IPS-NIHi11 (cell line): ENCODE results near the gene TOP3B.
"Not testable (repeated sequence)": the region's sequence is repeated elsewhere in the genome, so short reads cannot be mapped to it uniquely, and the experiment has no call there.

Source experiments
- DNase-seq: peaks from one replicate; pipeline ENCODE4 v3.0.0; 2012; ENCODE audit warnings: mixed read lengths, low spot score

Gene TOP3B

DNA sequence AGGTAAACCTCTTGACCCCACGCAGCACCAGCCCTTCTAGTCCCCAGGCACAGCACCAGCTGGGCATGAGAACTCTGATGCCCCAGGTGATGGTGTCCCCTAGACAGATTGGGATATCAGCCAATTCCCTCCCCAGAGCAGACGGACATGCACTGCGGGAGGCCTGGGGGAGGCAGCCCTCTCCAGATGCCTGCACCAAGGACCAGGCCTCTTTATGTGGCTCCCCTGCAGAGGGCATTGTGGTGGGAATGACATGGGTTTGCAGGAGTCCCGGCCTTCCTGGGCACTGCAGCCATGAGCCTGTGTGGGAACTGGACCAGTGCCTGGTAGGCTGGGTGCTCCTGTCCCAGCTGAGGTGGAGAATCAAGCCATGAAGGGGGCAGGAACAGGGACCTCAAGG is 55.9 kb downstream of the TOP3B start:
- no peak for DNase-seq

DNA sequence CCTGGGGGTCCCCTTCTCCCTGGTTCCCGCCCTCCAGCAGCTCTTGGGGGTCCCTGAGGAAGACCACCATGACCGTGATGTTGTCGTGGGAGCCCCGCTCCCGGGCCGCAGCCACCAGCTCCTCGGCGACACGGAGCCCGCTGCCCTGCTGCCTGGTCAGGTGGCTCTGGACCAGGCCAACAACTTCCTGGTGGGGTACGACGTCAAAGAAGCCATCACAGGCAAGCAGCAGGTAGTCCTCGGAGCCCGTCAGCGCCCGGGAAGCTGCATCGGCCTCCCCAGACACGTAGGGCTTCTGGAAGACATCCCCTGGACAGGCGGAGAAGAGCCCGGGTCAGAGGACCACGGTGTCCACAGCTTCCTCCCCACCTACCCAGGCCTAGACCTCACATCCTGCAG is 59.4 kb downstream of the TOP3B start:
- no peak for DNase-seq

DNA sequence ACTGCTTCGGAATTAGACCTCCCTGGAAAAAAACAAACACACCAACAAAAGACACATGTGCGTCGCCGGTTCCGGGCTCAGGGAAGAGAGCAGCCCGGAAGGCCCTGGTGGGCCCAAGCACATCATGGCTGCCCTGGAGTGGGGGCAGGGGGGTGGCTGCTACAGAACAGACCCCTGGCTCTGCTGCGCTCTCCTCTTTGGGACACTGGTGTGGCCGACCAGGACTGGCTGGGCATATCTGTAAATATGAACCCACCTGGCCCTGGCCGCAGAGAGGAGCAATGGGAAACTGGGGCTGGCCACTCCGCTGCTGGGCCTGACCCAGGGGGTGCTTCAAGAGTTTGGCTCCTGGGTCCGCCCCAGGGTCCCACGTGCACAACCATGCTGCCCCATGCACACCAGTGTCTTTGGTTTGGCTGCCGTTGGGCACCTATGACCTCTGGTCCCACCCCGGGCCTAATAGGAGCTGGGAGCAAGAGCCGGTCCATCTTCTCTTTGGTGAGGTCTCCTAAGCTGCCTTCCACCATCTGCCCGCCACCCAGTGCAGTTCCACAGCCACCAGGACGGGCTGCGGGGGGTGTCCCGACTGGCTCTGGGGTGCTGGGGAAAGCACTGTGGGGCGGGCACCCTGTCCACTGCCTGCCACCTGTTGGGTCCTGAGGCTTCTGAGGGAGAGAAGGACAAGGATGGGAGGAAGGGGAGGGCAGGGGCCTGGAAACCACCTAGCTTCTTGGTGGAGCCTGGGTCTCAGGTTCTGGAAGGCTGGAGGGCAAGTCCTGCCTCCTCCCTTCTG is 60.0 kb downstream of the TOP3B start:
- DNase-seq: no peak

DNA sequence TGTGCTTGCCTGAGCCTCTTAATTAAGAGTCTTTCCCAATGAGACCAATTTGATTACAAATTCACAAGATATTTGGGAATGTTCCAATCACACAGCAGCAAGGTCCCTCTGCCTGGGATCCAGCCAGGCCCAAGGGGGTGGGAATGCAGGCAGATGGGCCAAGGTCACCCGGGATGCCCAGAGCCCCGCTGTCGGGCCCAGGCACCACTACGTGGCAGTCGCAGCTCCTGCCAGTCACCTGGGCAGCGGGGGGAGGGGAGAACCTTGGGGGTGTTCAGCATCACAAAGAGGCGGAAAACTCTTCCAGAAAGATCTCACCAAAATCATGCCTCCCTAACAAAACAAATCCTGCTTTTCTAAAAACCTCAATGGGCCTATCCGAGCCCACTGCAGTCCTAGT is 60.9 kb downstream of the TOP3B start:
- DNase-seq: peak; percentile 61

DNA sequence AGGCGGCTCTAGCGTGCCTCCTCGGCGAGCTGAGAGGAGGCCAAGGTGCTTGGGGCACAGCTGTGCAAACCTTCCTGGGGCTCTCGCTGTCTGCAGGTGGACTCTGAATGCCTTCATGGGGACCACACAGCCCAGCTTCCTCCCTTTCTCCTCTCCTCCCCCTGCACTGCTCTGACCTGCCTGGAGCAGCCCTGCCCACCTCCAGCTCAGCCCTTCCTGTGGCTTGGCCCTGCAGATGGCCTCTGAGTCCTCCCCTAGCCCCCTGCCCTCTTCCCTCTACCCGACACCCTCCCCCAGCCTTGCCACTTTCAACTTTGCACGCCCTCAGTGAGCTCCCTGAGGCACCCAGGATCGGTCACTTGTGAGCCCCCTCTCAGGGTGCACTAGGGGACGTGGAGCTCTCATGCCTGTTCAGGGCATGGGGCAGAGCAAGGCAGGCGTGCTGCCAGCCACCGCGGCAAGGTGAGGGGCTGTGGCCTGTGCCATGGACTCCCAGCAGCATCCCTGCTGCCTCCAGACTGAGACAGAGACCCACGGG is 61.3 kb downstream of the TOP3B start:
- no peak for DNase-seq

DNA sequence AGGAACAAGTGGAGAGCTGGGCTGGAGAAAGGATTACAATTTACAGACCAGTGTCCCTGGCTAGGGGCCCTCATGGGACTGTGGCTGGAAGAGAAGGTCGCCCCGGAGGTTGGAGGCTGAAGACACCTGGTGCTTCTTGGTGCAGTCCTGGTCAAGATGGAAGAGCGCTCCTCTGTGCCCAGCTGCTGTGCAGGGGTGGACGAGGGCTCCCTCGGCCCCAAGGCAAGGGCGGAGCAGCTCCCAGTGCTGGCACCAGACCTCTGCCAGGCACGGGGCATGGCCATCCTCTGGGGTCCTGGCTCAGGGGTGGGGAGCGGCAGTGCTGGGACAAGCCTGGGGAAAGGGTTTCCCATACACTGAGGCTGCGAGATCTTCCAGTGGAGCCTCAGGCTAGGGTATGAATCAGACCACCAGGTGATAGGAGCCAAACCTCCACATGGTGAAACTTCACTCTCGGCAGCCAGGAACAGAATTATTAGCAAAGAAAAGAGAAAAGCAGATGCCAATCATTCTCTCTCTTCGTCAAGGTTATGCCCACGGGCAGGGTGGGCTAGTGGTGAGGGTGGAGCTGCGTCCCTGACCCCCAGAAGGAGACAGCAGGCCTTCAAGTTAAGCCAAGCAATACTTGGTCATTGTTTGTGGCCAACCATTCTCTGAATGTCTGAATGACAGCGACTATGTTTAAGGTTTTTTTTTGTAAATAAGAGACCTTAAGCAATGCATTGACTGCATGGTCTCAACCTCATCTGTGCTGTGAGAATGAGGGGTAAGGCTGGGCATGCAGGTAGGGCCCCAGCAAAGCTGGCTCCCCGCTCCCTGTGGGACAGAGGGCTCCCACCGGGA is 62.0 kb downstream of the TOP3B start:
- no peak for DNase-seq

DNA sequence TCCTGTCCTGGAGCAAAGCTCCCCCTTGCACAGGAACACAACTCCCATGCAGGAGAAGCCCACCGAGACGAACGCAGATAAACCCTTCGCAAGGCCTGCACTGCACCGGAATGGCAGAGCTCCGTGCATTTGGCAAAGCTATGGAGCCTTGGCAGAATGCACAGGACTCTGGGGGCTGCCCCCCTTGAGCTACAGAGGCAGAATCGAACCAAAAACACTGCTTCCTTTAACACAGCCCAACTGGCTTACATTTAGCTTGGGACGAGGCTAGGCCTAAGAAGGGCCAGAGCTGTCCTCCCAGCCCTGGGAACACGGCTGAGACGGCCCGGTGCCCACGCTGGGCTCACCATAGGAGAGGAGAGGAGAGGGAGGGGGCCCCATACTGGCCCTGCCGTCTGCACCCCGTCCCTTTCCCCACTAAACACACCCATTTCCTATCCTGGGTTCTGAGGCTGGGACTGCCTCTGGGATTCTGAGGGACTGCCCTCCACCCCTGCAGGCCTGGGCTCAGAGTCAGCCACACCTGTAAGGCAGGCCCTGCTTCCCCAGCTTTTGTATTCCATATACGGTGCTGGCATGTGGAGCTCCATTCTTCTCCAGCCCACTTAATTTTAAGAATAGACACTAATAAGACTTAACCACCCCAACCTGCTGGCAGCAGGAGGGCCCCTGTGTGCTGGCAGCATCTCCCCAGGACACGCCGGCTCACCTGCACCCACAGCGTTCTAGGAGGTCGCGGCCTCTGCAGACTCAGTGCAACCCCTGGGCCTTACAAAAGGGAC is 62.9 kb downstream of the TOP3B start:
- DNase-seq: peak; percentile 61

DNA sequence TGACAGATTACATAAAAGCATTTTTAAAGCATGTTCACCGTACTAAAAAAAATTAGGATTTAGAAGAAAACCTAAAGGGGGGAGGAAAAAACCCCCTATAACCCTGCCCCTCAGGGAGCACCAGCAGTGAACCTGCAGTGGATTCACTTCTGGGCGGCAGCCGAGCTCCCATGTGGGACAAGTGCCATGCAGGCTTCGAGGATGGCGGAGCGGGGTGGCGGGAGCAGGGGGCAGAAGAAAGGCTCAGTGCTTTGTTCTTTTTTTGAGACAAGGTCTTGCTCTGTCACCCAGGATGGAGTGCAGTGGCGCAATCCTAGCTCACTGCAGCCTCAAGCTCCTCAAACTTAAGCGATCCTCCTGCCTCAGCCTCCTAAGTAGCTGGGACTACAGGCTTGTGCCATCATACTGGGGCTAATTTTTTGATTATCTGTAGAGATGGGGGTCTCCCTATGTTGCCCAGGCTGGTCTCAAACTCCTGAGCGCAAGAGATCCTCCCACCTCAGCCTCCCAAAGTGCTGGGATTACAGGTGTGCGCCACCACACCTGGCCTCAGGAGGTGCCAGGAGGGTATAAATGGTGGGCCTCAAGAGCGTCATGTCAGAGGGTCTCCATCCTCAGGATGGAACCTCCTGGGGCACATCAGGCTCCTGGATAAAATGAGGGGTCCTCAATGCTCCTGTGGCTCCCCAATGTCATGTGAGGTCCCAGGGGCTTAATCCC is 64.0 kb downstream of the TOP3B start:
- DNase-seq: no peak

DNA sequence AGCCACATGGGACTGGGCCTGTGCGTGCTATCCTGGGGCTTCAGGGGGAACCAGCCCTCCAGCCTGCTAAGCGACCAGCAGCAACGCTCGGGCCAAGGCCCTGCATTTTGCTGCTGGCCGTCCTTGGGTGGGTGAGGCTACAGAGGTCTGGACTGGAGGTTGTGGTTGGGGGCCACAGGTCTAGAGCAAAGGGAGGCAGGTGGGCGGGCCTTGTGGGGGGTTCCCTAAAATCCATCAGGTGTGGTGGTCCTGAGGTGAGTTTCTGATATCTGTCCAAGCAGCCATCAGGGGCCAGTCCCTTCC is 64.7 kb downstream of the TOP3B start:
- no peak for DNase-seq

DNA sequence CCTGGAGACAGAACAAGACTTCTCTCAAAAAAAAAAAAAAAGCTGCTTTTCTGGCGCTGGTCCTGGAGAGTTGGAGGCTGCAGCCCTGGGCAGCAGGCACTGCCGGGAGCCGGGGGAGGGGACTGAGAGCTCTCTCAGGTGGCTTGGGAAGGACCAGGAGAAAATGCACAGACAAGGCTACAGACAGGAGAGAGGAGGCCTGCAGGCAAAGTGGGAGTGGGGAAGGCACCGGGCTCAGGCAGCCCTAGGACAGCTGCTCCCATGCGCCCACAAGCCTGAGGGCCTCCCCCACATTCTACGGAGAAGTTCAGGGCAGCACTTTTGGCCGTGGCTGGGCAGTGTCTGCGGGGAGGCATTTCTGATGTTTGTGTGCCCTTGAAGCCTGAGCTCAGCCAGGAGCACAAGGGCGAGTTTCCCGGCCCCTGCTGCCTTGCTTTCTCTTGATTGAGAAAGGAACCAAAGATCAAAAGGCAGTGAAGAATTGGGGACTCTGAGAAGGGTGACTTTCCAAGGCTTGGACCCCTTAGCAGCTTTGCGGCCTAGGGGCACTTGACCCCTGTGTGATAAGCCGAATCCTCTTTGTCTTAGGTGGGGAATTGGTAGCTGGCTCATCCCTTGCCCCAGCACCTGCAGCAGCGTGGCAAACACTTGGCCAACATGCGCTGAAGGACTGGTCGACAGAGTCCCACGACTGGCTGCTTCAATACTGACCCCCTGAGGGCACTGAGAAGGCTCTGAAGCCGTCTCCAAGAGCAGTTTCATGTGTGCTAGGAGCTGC is 65.2 kb downstream of the TOP3B start:
- peak; percentile 57 for DNase-seq

DNA sequence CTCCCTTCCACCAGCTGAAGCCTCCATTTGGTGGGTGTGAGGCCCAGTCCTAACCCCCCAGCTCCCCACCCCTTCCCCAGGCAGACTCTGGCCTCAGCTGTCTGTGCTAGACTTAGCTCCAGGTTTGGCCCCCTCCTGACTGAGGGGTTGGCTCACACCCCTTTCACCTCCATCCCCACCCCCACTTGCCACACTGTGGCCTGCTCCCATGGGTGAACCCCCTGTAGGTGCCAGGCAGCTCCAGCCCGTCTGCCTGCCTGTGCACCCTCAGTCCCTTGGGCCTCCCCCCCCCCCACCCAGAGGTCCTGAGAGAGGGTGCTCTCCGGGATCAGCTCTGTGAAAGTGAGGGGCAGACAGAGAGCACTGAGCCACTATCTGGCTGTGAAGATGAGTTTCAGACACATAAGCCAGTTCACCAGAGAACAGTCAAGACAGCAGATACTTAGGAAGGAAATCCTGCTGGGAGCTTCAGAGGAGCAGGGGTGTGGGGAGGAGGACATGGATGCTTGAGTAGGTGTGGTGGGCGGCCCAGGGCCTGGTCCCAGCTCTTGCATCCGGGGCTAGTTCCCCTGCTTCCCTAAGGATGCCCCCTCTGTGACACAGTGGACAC is 66.2 kb downstream of the TOP3B start:
- no peak for DNase-seq

DNA sequence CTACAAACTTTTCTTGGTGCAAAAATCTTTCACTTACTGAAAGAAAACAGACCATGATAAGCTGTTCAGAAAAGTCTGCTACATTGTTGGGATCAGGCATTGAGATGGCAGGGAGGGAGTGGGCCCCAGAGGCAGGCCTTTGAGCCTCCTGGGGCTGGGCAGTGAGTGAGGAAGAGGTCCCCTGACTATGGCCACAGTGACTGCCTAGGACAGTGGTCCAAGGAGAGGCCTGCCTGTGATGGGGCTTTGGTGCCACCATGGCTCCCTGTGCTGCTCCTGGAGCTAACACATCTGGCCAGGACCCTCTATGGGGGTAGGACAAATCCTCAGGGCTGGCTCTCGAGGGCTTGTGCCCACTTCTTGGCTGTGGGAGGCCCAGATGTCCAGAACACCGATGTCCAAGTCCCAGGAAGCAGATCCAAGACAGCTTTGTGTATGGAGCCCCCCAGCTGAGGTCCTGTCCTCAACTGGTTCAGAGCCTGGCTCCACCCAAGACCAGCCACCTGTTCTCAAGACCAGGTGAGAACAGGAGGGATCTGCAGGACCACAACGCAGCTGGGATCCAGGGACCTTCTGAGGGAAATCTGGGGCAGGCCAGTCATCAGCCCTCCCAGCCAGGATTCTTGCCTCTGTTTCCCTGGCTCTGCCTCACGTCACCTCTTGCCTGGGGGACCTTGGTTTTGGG is 66.8 kb downstream of the TOP3B start:
- no peak for DNase-seq

DNA sequence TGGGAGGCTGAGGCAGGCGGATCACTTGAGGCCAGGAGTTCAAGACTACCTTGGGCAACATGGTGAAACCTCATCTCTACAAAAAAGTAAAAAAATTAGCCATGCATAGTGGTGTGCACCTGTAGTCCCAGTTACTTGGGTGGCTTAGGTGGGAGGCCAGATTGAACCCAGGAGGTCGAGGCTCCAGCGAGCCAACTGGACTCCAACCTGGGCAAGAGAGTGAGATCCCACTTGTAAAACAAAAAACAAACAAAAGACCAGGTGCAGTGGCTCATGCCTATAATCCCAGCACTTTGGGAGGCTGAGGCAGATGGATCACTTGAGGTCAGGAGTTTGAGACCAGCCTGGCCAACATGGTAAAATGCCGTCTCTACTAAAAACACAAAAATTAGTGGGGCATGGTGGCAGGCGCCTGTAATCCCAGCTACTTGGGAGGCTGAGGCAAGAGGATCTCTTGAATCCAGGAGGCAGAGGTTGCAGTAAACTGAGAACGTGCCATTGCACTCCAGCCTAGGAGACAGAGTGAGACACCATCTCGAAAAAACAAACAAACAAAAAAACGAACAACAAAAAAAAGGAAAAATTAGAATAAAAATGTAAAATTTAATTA is 68.4 kb downstream of the TOP3B start:
- DNase-seq: not testable (repeated sequence)

DNA sequence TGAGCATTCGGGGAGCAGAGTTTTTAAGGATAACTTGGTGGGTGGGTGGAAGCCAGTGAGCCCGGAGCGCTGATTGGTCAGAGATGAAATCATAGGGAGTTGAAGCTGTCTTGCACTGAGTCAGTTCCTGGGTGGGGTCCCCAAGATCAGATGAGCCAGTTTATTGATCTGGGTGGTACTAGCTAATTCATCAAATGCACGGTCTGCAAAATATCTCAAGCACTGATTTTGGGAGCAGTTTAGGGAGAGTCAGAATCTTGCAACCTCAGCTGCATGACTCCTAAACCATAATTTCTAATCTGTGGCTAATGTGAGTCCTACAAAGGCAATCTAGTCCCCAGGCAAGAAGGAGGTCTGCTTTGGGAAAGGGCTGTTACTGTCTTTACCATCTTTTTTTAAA is 72.2 kb downstream of the TOP3B start:
- DNase-seq: not testable (repeated sequence)

DNA sequence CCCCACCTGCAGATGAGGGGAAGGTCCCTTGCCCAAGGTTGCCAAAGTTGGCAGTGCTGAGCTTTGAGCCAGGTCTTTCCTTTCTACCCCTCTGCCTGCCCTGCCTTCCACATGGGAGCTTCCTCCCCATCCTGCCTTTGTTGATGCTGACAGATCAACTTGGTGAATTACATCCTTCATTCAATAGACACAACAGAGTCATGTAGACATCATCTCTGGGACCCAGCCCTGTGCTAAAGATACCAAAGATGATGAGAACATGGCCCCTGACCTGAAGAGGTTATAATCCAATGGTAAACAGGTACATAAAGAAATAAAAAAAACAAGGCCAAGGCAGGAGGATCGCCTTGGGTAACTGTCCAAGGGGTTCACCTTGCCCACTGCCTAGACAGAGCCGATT is 72.7 kb downstream of the TOP3B start:
- DNase-seq: no peak

DNA sequence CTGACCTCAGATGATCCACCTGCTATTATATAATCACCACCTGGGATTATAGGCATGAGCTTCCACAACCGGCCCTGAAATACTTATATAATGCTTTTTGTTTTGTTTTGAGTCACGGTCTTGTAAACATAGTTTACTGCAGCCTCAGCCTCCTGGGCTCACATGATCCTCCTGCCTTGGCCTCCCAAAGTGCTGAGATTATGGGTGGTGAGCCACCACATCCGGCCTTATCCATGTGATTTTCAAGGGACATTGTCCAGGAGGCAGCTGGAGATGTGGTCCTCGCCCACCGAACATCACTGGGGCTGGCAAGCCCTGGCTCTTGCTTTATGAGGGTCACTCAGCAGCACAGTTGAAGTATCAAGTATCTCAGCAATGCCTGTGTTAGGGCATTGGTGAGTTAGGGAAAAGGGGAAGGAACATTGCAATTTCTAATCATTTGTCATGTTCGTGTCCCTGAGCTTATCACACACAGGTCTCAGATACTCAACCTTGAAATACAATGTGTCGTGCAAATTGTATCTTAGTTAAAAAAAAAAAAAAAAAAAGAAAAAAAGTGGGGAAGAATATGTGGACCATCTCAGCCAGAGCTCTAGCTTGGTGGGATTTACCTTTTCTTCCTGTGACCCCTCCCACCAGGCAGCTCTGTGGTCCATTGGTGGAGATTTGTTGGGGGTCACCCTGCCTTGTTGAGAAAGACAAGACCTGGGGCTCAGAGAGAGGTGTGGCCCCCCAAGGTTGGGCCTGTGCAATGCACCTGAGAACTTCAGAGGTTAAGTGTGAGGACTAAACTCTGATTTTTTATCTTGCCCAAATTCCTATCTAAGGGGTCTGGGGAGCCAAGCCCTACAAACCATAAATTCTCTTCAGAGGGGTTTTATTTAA is 74.7 kb downstream of the TOP3B start:
- DNase-seq: no peak
